ENCODE data around the gene JPT1.

GRCh38 chr17:75125984-75126383 lies 28.3 kb downstream of the JPT1 start:
- TF ChIP-seq CTCF (conservative IDR thresholded peaks at IDR 0.05; ENCODE audit: low read length) (no peak), EZH2phosphoT487 (IDR thresholded peaks at IDR 0.05; ENCODE audit: borderline replicate concordance) (no peak)

Data from Loucy (cell line).